ENCODE measurements around the gene KRTAP2-3. TPM values are rescaled to one million over a fixed set of nuclear protein-coding genes. Genes with fewer than 3 reads are reported as not detected.

The KRTAP2-3 gene
- polyA plus RNA-seq, 1 donor from 2014 or later = not detected

GRCh38 chr17:41071606-41072360 lies 11.9 kb upstream of the KRTAP2-3 start:
- no peaks in the 10 kb centered on the region for H3K36me3 ChIP-seq (ENCODE audit: insufficient read depth, low read length)
- no peaks in the 10 kb centered on the region for H3F3A ChIP-seq (ENCODE audit: insufficient read depth, low read length, poor library complexity, severe bottlenecking)
- no peak overlapping the region for H3K27ac ChIP-seq (ENCODE audit: low read length)
- H3K79me2 ChIP-seq (replicated peaks; ENCODE audit: insufficient read depth, low read length) = no peaks in the 10 kb centered on the region
- H2AFZ ChIP-seq (ENCODE audit: low read depth, low read length) = no peak overlapping the region
- H3K9me2 ChIP-seq (ENCODE audit: insufficient read depth, low read length) = no peaks in the 10 kb centered on the region
- no peak for TF ChIP-seq SMC3 (conservative IDR thresholded peaks at IDR 0.05; ENCODE audit: poor library complexity)
- no peak for TF ChIP-seq CTCF (IDR thresholded peaks at IDR 0.05; ENCODE audit: poor library complexity, severe bottlenecking)
- TF ChIP-seq MXI1 (conservative IDR thresholded peaks at IDR 0.05; ENCODE audit: poor library complexity, severe bottlenecking) = no peak
- no peak overlapping the region for H3K9ac ChIP-seq (ENCODE audit: low read length)
- no peak overlapping the region for H3K4me2 ChIP-seq (ENCODE audit: low read length)
- no peaks in the 10 kb centered on the region for H3K9me3 ChIP-seq (ENCODE audit: low read length)
- no peaks in the 10 kb centered on the region for H3K27me3 ChIP-seq (ENCODE audit: insufficient read depth, low read depth, low read length)
- H4K20me1 ChIP-seq (ENCODE audit: insufficient read depth) = no peaks in the 10 kb centered on the region
- H3K4me3 ChIP-seq (ENCODE audit: low read length) = no peak overlapping the region

- TF ChIP-seq REST (IDR thresholded peaks at IDR 0.05; ENCODE audit: borderline replicate concordance) (no peak), TAF1 (IDR thresholded peaks at IDR 0.05; ENCODE audit: low read depth) (no peak), CTCF (IDR thresholded peaks at IDR 0.05; ENCODE audit: poor library complexity, severe bottlenecking) (no peak), EZH2 (IDR thresholded peaks at IDR 0.05; ENCODE audit: borderline replicate concordance, insufficient read depth, low read length, poor library complexity, severe bottlenecking) (no peak), SMC3 (conservative IDR thresholded peaks at IDR 0.05; ENCODE audit: poor library complexity) (no peak), RAD21 (conservative IDR thresholded peaks at IDR 0.05) (no peak), EP300 (conservative IDR thresholded peaks at IDR 0.05; ENCODE audit: poor library complexity, severe bottlenecking) (no peak), POLR2AphosphoS5 (IDR thresholded peaks at IDR 0.05) (no peak), MXI1 (conservative IDR thresholded peaks at IDR 0.05; ENCODE audit: poor library complexity, severe bottlenecking) (no peak)
- no peaks in the 10 kb centered on the region for H3F3A ChIP-seq (ENCODE audit: insufficient read depth, low read length, poor library complexity, severe bottlenecking)
- H3K9me3 ChIP-seq (ENCODE audit: low read length) = no peaks in the 10 kb centered on the region
- no peaks in the 10 kb centered on the region for H3K9me2 ChIP-seq (ENCODE audit: insufficient read depth, low read length)
- H3K4me2 ChIP-seq (ENCODE audit: low read length) = no peak overlapping the region
- H3K27ac ChIP-seq (ENCODE audit: low read length) = no peak overlapping the region
- no peak overlapping the region for H3K4me3 ChIP-seq (ENCODE audit: low read length)
- H3K36me3 ChIP-seq (ENCODE audit: insufficient read depth, low read length) = no peaks in the 10 kb centered on the region
- H3K9ac ChIP-seq (ENCODE audit: low read length) = no peak overlapping the region
- no peaks in the 10 kb centered on the region for H3K27me3 ChIP-seq (ENCODE audit: insufficient read depth, low read depth, low read length)
- no peak overlapping the region for H2AFZ ChIP-seq (ENCODE audit: low read depth, low read length)
- no peaks in the 10 kb centered on the region for H4K20me1 ChIP-seq (ENCODE audit: insufficient read depth)
- H3K79me2 ChIP-seq (replicated peaks; ENCODE audit: insufficient read depth, low read length) = no peaks in the 10 kb centered on the region
These were observed 9.1 kb upstream of the KRTAP2-3 start for GRCh38 chr17:41069031-41069430.
